B cell (primary cell): ENCODE measurements around the gene SYMPK. TPM values are rescaled to one million over a fixed set of nuclear protein-coding genes. Genes with fewer than 3 reads are reported as not detected.

Experiments used
- ATAC-seq: fragments of 200-7000 bp; cut with Tn5 transposase; one replicate; pipeline ENCODE4 v1.10.0; 2021; ENCODE audit warnings: low read depth, mild to moderate bottlenecking, moderate number of reproducible peaks, moderate library complexity
- CTCF ChIA-PET: fragments of 350-600 bp; sonication (Branson Sonifier 250); formaldehyde crosslinking; loops from one replicate; lab custom pipeline; 2021; ENCODE audit warnings: antibody characterized with exemption, inconsistent platforms; lab: Charles Lee
- POLR2A ChIA-PET: fragments of 350-600 bp; sonication (Branson Sonifier 250); formaldehyde crosslinking; loops from one replicate; lab custom pipeline; 2021; ENCODE audit warnings: antibody characterized with exemption; lab: Charles Lee
- DNase-seq: peaks from one replicate; pipeline ENCODE4 v3.0.0; 2013
- H2AFZ ChIP-seq: 2 replicates; pipeline ENCODE4 v1.6.1; 2012; ENCODE audit warnings: mild to moderate bottlenecking, low read depth, low read length; ENCODE audit not compliant: insufficient read depth, poor library complexity, severe bottlenecking
- H3K27ac ChIP-seq, 2 donors: 1 replicate in 1 of 2; 2 replicates in 1 of 2; pipeline ENCODE4 v1.5.1; 2012 to 2013; ENCODE audit warnings: low read length in 2 of 2, mild to moderate bottlenecking in 2 of 2, moderate library complexity in 1 of 2
- H3K27me3 ChIP-seq, 4 experiments: fragments of 200-600 bp in 1 of 4; sonication (generic) in 1 of 4; replicated peaks in 1 of 4; 1 replicate in 2 of 4; 2 replicates in 2 of 4; pipeline versions ENCODE4 v1.6.1 to v1.7.0; 2013 to 2016; ENCODE audit warnings: low read length in 3 of 4, mild to moderate bottlenecking in 2 of 4, mixed read lengths in 1 of 4, moderate library complexity in 1 of 4; ENCODE audit not compliant: insufficient read depth in 4 of 4, control insufficient read depth in 3 of 4; ENCODE audit errors: control extremely low read depth in 1 of 4
- H3K36me3 ChIP-seq, 2 experiments: replicated peaks in 1 of 2; 1 replicate in 1 of 2; 2 replicates in 1 of 2; pipeline versions ENCODE4 v1.6.1 to v1.7.1; 2013; ENCODE audit warnings: low read length in 1 of 2; ENCODE audit not compliant: insufficient read depth in 2 of 2, control insufficient read depth in 1 of 2; ENCODE audit errors: control extremely low read depth in 1 of 2, extremely low read depth in 1 of 2
- H3K4me1 ChIP-seq, 2 donors: fragments of 200-600 bp in 1 of 2; sonication (generic) in 1 of 2; 1 replicate in 1 of 2; 2 replicates in 1 of 2; pipeline versions ENCODE4 v1.5.1 to v1.6.1; 2013 to 2017; ENCODE audit warnings: low read length in 2 of 2; ENCODE audit not compliant: control insufficient read depth in 2 of 2, insufficient read depth in 2 of 2
- H3K4me2 ChIP-seq: replicated peaks from 2 replicates; pipeline ENCODE3; 2012; ENCODE audit warnings: mild to moderate bottlenecking, low read depth, low read length; ENCODE audit not compliant: poor library complexity, severe bottlenecking
- H3K4me3 ChIP-seq, 5 experiments: fragments of 200-600 bp in 1 of 5; sonication (generic) in 1 of 5; 1 replicate in 3 of 5; 2 replicates in 2 of 5; pipeline versions ENCODE4 v1.5.1 to v1.7.0; 2011 to 2016; ENCODE audit warnings: low read length in 4 of 5, mild to moderate bottlenecking in 4 of 5, low read depth in 2 of 5, control low read depth in 1 of 5, moderate library complexity in 1 of 5; ENCODE audit not compliant: insufficient read depth in 1 of 5; ENCODE audit errors: control extremely low read depth in 1 of 5, extremely low read depth in 1 of 5
- H3K79me2 ChIP-seq: fragments of 200-600 bp; sonication (generic); one replicate; pipeline ENCODE4 v1.6.0; 2016; ENCODE audit warnings: low read length; ENCODE audit not compliant: control insufficient read depth, insufficient read depth
- H3K9ac ChIP-seq: fragments of 200-600 bp; sonication (generic); 2 replicates; pipeline ENCODE4 v1.6.1; 2017; ENCODE audit warnings: mild to moderate bottlenecking, low read length, moderate library complexity
- H3K9me3 ChIP-seq, 3 donors: one replicate each; pipeline versions ENCODE4 v1.6.1 to v1.7.1; 2013; ENCODE audit warnings: low read length in 2 of 3; ENCODE audit not compliant: control insufficient read depth in 2 of 3, insufficient read depth in 1 of 3; ENCODE audit errors: control extremely low read depth in 1 of 3
- H4K20me1 ChIP-seq: 2 replicates; pipeline ENCODE4 v1.6.0; 2012; ENCODE audit warnings: mild to moderate bottlenecking, low read length; ENCODE audit not compliant: insufficient read depth, control insufficient read depth, poor library complexity, severe bottlenecking
- H3K27ac Mint-ChIP-seq: one replicate; pipeline ENCODE4 v1.8.0; 2021; ENCODE audit warnings: mixed read lengths
- H3K27me3 Mint-ChIP-seq: one replicate; pipeline ENCODE4 v1.8.0; 2021; ENCODE audit warnings: mixed read lengths
- H3K4me1 Mint-ChIP-seq: one replicate; pipeline ENCODE4 v1.8.0; 2021; ENCODE audit warnings: mixed read lengths
- H3K4me3 Mint-ChIP-seq: one replicate; pipeline ENCODE4 v1.8.0; 2021; ENCODE audit warnings: mixed read lengths
- H3K9me3 Mint-ChIP-seq: one replicate; pipeline ENCODE4 v1.8.0; 2022; ENCODE audit warnings: mixed read lengths; ENCODE audit not compliant: insufficient read depth
- CTCF ChIP-seq: fragments of 200-600 bp; IDR thresholded peaks from one replicate; pipeline ENCODE4 v1.8.0; 2022; ENCODE audit warnings: antibody characterized with exemption, mild to moderate bottlenecking
- WGBS: methylation state at CpG from one replicate; pipeline ENCODE4 v1.1.5; 2013; ENCODE audit warnings: missing lambda C conversion rate; ENCODE audit not compliant: insufficient coverage; 5-methylcytosine and 5-hydroxymethylcytosine counted together
- intact Hi-C: fragments of 100-400 bp; cut with micrococcal nuclease; formaldehyde crosslinking; loops from one replicate; pipeline ENCODE4 v1.10.0; 2022
- polyA plus RNA-seq: library from polyadenylated mRNA; depleted of rRNA; stranded (reverse); fragments of >200 nt; gene quantifications from 2 replicates; pipeline ENCODE4 v1.2.3, GENCODE V29; 2012
- total RNA-seq, 2 donors: library from RNA; stranded (reverse); fragments of 120-200 nt in 1 of 2; gene quantifications; 1 replicate in 1 of 2; 2 replicates in 1 of 2; pipeline versions ENCODE4 v1.2.3 to v1.2.4, GENCODE V29; 2013 to 2022

Gene SYMPK
- total and polyA plus RNA-seq, 2 donors (not counting 1 experiment from before 2014, with no cell fraction given), result 119 to 138 TPM

DNA sequence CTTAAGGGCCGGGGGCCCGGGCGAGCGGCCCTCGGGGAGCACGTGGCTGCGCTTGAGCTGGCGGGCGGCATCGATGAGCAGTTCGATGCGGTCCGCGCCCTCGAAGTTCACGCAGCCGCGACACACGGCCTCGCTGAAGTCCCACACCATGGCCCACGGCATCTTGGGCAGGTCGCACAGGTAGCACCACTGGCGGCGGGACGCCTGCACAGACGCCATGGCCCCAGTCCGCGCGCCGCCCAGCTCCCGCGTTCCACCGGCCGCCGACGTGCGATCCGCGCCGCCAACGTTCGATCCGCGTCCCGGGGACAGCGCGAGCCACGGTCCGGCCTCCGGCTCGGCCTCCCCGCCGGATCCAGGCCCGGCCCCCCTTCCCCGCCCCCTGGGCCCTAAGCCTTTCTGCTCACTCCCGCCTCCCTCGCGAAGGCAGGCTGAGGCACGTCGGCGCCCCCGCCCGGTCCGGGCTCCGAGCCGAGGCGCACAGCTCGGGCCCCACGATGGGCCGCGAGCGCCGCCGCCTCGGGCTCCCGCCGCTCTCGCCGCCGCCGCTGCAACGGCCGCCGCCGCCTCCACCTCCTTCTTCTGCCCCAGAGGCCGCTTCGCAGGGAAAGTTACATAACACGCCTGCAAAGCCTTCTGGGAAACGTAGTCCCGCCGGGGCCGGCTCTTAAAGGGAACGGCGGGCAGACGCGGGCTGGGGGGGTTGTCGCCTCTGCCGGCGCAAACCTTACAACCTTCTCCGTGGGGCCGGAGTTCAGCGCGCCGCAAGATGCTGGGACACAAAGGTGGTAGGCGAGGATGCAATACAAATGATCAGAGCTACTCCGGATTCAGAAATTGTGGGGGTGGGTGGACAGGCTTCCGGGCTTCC lies 22.8 kb upstream of the SYMPK start, which contains the start of gene IRF2BP1:
IRF2BP1 (minus strand) TSS at position 586 of the 871 bp plus-strand sequence; CDS start at position 219, 367 bp downstream.
- Histone ChIP-seq H3K27ac (peak within 1 kb of the TSS; percentile 83 to 90), H3K27me3 (no peaks in the 10 kb centered on the region), H2AFZ (peak within 1 kb of the TSS; percentile 90), H3K4me1 (peaks cover 24 to 39% of the 10 kb centered on the region in 2 donors), H4K20me1 (peaks cover 39% of the 10 kb centered on the region), H3K36me3 (peaks cover 0 to 5% of the 10 kb centered on the region in 2 experiments), H3K9ac (peak within 1 kb of the TSS; percentile 74), H3K4me2 (peak within 1 kb of the TSS; percentile 97), H3K9me3 (peaks cover 0 to 2% (median 0%) of the 10 kb centered on the region in 3 donors), H3K4me3 (peak within 1 kb of the TSS; percentile 68 to 86 (median 78)), H3K79me2 (peaks cover 29% of the 10 kb centered on the region)
- Mint-ChIP-seq H3K4me3 (peak within 1 kb of the TSS; percentile 95), H3K27ac (peak within 1 kb of the TSS; percentile 94), H3K4me1 (peaks cover 28% of the 10 kb centered on the region), H3K27me3 (no peaks in the 10 kb centered on the region), H3K9me3 (no peaks in the 10 kb centered on the region)
- WGBS, result under 1% methylated on average over 106 of the region's 107 CpGs
- ChIA-PET POLR2A (interaction anchor here (1.0 to 2.9 kb wide), 5 partner anchors 17 to 1385 kb away, joined by 4 to 33 read pairs (median 5); partner anchors contain the start of genes MYPOP, SIX5, SYMPK and ZNF180), CTCF (interaction anchor here (0.6 to 3.4 kb wide), 9 partner anchors 16 to 836 kb away, joined by 3 to 24 read pairs (median 3); partner anchors contain the start of genes FOXA3, QPCTL and SYMPK)
- intact Hi-C loops, result loop anchor here (1.0 to 5.0 kb wide), 7 partner anchors 17 to 378 kb away; partner anchors contain the start of genes CCDC61, MYPOP, OPA3 and SIX5
- DNase-seq (peak; percentile 95), ATAC-seq (peak; percentile 74)
- TF ChIP-seq CTCF, result no peak
